Measurements from ENCODE around the gene IRX4. TPM values are rescaled to one million over a fixed set of nuclear protein-coding genes. Genes with fewer than 3 reads are reported as not detected.
"Not testable (repeated sequence)": the region's sequence is repeated elsewhere in the genome, so short reads cannot be mapped to it uniquely, and the experiment has no call there.

Gene IRX4
- total and polyA plus RNA-seq, 2 donors = not detected

DNA sequence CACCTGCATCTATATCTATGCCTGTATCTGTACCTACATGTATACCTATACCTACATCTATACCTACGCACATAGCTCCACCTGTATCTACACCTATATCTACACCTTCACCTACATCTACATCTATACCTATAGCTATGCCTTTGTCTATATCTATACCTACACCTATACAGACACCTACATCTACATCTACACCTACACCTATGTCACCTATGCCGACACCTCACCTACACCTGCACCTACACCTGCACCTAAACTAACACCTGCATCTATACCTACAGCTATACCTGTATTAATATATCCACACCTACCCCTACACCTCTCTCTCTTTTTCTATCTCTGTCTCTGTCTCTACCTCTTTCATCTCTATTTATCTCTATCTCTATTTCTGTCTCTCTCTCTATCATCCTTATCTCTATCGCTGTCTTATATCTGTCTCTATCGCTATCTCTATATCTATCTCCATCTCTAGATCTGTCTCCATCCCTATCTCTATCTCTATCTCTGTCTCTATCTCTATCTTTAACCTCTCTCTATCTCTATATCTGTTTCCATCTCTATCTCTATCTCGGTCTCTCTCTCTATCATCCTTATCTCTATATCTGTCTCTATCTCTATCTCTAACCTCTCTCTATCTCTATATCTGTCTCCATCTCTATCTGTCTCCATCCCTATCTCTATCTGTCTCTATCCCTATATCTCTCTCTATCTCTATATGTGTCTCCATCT, 37.9 kb downstream of the IRX4 start:
- H3K27ac ChIP-seq (ENCODE audit: low read depth) = no peak overlapping the region
- DNase-seq (ENCODE audit: extremely low spot score) = no peak
- no peak overlapping the region for H3K4me3 ChIP-seq (ENCODE audit: low read depth, low read length)
- WGBS = 97% methylated on average over 5 of the region's 5 CpGs
- H3K4me1 ChIP-seq (ENCODE audit: insufficient read depth) = no peaks in the 10 kb centered on the region
- H3K36me3 ChIP-seq (ENCODE audit: insufficient read depth) = no peaks in the 10 kb centered on the region

DNA sequence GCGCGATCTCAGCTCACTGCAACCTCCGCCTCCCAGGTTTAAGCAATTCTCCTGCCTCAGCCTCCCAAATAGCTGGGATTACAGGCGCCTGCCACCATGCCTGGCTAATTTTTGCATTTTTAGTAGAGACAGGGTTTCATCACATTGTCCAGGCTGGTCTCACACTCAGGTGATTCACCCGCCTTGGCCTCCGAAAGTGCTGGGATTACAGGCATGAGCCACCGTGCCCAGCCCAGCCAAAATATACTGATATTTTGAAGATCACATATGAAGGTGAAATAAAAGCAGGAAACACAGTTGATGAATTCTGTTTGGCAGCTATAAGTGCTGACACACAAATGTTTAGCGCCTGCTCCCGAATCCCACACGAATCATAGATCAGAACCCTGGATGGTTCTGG, 39.0 kb downstream of the IRX4 start:
- not testable (repeated sequence) for H3K4me3 ChIP-seq (ENCODE audit: low read depth, low read length); DNase-seq (ENCODE audit: extremely low spot score)
- WGBS = 82% methylated on average over 10 of the region's 10 CpGs

DNA sequence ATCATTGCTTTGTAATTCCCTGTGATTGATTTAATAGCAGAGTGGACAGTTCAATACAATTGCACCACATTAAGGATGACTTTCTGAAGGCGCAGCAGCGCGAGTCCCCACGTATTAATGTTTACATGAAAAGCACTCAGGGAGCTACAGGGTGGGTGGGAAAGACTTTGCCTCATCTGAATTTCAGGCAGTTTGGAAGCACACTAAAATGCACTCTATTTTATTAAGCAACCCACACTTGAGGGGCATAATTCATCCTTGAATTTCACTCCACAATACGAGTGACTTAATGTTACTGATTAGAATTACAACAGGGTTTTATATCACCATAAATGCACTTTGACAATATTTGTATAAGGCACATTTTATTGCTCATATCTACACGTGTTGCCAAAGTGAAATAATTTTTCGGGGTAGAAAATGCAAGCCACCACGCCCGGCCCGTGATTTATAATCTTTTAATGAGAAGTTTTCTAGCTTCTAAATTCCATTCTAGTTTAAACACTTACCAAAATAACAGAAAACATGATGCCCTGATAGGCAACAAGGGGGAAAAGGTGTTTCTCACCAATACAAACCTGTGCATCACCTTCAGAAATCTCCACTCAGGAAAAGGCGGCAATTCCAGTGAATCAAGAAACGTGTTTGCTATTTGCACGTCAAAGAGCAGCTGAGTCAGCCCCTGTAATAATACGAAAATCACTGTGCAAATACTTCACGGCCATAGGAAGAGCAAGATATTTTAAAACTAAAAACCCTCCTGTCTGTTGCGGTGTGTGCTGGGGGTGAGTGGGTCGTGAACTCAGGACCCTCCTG, 40.5 kb downstream of the IRX4 start:
- no peak overlapping the region for H3K4me3 ChIP-seq (ENCODE audit: low read depth, low read length)
- no peaks in the 10 kb centered on the region for H3K36me3 ChIP-seq (ENCODE audit: insufficient read depth)
- no peaks in the 10 kb centered on the region for H3K4me1 ChIP-seq (ENCODE audit: insufficient read depth)
- no peak overlapping the region for H3K27ac ChIP-seq (ENCODE audit: low read depth)
- 64% methylated on average over 17 of the region's 17 CpGs for WGBS
- no peak for DNase-seq (ENCODE audit: extremely low spot score)

More for the DNA sequence above, 39.0 kb downstream of the IRX4 start:
- not testable (repeated sequence) for H3K36me3 ChIP-seq (ENCODE audit: insufficient read depth); H3K4me1 ChIP-seq (ENCODE audit: insufficient read depth); H3K27ac ChIP-seq (ENCODE audit: low read depth)

GRCh38 chr5:1840741-1841521, 41.8 kb downstream of the IRX4 start:
- no peak overlapping the region for H3K27ac ChIP-seq (ENCODE audit: low read depth)
- no peaks in the 10 kb centered on the region for H3K36me3 ChIP-seq (ENCODE audit: insufficient read depth)
- WGBS = 47% methylated on average over 31 of the region's 31 CpGs
- DNase-seq (ENCODE audit: extremely low spot score) = no peak
- H3K4me1 ChIP-seq (ENCODE audit: insufficient read depth) = no peaks in the 10 kb centered on the region
- no peak overlapping the region for H3K4me3 ChIP-seq (ENCODE audit: low read depth, low read length)

DNA sequence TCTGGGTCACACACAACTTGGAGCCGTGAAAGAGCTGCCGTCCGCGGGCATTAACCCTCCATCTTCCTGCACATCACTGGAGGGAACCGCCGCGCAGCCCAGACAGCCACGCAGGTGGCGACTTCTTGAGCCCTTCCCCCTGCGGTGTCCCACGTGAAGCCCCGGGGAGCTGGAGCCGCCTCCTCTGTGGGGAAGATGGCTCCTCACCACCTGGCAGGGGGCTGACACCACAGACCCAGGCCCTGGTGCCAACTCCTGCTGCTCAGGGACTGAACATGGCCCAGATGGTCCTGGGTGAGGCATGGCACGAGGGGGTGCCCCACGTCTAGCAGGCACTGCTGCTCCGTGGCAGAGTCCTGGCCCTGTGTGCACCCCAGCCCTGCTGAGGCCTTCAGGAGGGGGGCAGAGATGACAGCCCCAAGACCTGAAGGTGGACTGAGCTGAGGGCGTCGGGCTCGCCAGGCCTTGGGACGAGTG, 42.6 kb downstream of the IRX4 start:
- DNase-seq (ENCODE audit: extremely low spot score) = no peak
- no peaks in the 10 kb centered on the region for H3K4me1 ChIP-seq (ENCODE audit: insufficient read depth)
- no peak overlapping the region for H3K27ac ChIP-seq (ENCODE audit: low read depth)
- H3K36me3 ChIP-seq (ENCODE audit: insufficient read depth) = no peaks in the 10 kb centered on the region
- H3K4me3 ChIP-seq (ENCODE audit: low read depth, low read length) = no peak overlapping the region
- 84% methylated on average over 20 of the region's 20 CpGs for WGBS

DNA sequence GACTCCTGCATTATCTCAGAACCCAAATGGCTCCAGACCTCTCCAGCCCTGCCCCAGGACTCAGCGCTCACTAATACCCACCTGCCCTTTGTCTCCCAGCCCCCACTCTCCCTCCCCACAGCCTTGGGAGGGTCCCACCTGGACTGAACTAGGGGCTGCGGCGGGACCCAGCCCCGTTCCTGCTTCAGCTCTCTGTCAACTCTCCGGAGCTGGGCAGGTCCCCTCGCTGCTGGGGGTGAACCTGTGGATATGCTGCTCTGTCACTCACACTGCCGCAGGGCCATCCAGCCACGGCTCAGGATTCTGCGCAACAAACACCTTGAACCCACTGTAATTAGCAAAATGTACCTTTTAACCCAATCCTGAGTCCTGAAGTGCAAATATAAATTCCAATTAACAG, 44.7 kb downstream of the IRX4 start:
- no peak for DNase-seq (ENCODE audit: extremely low spot score)
- no peak overlapping the region for H3K4me3 ChIP-seq (ENCODE audit: low read depth, low read length)
- no peak overlapping the region for H3K27ac ChIP-seq (ENCODE audit: low read depth)
- no peaks in the 10 kb centered on the region for H3K4me1 ChIP-seq (ENCODE audit: insufficient read depth)
- H3K36me3 ChIP-seq (ENCODE audit: insufficient read depth) = no peaks in the 10 kb centered on the region
- WGBS = 78% methylated on average over 9 of the region's 9 CpGs

DNA sequence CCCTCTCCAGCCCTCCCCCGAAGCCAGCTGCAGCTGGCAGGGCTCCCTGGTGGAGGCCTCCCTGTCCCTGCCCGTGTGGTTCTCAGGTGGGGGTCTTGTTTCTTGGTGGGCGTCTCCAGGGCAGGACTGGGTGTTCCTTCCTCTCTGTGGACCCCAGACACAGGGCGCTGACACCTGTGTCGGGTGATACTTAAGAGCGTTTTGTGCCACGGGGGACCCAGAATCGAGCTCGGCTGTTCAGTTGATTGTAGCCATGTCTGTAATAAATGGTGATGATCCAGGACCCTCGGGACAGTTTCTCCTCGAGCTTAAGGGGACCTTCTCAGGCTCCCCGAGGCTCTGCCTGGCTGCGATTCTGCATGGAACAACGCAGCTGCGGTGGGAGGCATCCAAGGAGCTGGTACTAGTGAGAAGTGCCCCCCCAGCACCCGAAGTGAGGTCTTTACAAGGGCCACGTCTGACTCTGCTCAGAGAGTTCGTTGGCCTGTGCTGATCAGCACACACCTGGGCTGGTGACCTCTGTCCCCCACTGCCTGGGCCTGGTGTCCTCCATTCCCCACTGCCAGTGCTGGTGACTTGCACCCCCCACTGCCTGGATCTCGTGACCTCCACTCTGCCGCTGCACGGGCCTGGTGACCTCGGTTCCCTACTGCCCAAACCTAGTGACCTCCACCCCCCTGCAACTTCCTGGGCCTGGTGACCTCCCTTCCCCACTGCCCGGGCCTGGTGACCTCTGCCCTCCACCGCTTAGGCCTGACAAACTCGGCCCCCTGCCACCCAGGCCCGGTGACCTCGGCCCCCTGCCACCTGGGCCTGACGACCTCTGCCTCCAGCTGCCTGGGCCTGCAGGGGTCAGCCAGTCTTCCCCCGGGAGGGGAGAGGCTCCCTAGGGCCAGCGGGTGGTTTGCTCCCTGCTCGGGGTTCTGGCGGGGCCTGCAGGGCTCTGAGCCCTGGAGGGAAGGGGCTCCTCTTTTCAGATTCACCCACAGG, 45.5 kb downstream of the IRX4 start:
- Histone ChIP-seq H3K4me1 (ENCODE audit: insufficient read depth) (no peaks in the 10 kb centered on the region), H3K4me3 (ENCODE audit: low read depth, low read length) (no peak overlapping the region), H3K27ac (ENCODE audit: low read depth) (no peak overlapping the region), H3K36me3 (ENCODE audit: insufficient read depth) (no peaks in the 10 kb centered on the region)
- no peak for DNase-seq (ENCODE audit: extremely low spot score)
- 78% methylated on average over 32 of the region's 32 CpGs for WGBS

GRCh38 chr5:1836176-1836890, 46.4 kb downstream of the IRX4 start:
- Histone ChIP-seq H3K27ac (ENCODE audit: low read depth) (no peak overlapping the region), H3K36me3 (ENCODE audit: insufficient read depth) (no peaks in the 10 kb centered on the region), H3K4me3 (ENCODE audit: low read depth, low read length) (no peak overlapping the region), H3K4me1 (ENCODE audit: insufficient read depth) (no peaks in the 10 kb centered on the region)
- WGBS = 50% methylated on average over 23 of the region's 23 CpGs
- no peak for DNase-seq (ENCODE audit: extremely low spot score)

DNA sequence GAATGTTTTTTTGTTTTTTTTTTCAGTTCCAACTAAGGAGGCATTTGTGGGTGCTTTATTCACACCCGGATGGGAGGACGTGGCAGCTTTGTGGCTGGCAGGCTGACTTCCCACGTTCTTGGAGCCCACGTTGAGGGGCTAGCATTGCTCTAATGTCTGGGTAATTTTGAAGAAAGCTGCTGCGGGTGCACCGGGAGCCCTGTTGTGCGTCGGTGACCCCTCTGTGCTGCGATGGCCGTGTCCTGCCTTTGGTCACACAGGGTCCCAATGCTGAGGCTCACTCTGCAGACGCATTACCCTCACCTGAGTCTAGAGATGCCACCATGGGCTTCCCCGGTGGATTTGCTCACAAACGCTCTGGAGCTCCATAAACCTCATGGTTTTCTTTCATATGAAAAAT, 47.3 kb downstream of the IRX4 start:
- 76% methylated on average over 13 of the region's 13 CpGs for WGBS
- Histone ChIP-seq H3K27ac (ENCODE audit: low read depth) (no peak overlapping the region), H3K4me1 (ENCODE audit: insufficient read depth) (no peaks in the 10 kb centered on the region), H3K4me3 (ENCODE audit: low read depth, low read length) (no peak overlapping the region), H3K36me3 (ENCODE audit: insufficient read depth) (no peaks in the 10 kb centered on the region)
- DNase-seq (ENCODE audit: extremely low spot score) = no peak

GRCh38 chr5:1834721-1835429, 47.9 kb downstream of the IRX4 start:
- H3K36me3 ChIP-seq (ENCODE audit: insufficient read depth) = no peaks in the 10 kb centered on the region
- no peak overlapping the region for H3K27ac ChIP-seq (ENCODE audit: low read depth)
- 36% methylated on average over 21 of the region's 21 CpGs for WGBS
- no peak for DNase-seq (ENCODE audit: extremely low spot score)
- no peak overlapping the region for H3K4me3 ChIP-seq (ENCODE audit: low read depth, low read length)
- H3K4me1 ChIP-seq (ENCODE audit: insufficient read depth) = no peaks in the 10 kb centered on the region

- Histone ChIP-seq H3K36me3 (ENCODE audit: insufficient read depth) (no peaks in the 10 kb centered on the region), H3K27ac (ENCODE audit: low read depth) (no peak overlapping the region), H3K4me3 (ENCODE audit: low read depth, low read length) (no peak overlapping the region), H3K4me1 (ENCODE audit: insufficient read depth) (no peaks in the 10 kb centered on the region)
- 61% methylated on average over 22 of the region's 22 CpGs for WGBS
- DNase-seq (ENCODE audit: extremely low spot score) = no peak
Observed at GRCh38 chr5:1834022-1834551, 48.6 kb downstream of the IRX4 start.
